Endothelial cell of umbilical vein (primary cell): ENCODE data around the gene LRP11.

Experiments
- CTCF ChIP-seq, 2 donors: IDR thresholded peaks; 1 replicate in 1 of 2; 2 replicates in 1 of 2; pipeline ENCODE4 v1.5.1; 2011; ENCODE audit warnings: low read length in 2 of 2, mild to moderate bottlenecking in 2 of 2, moderate library complexity in 2 of 2, control low read depth in 1 of 2, inconsistent platforms in 1 of 2, low read depth in 1 of 2; ENCODE audit not compliant: insufficient read depth in 1 of 2; ENCODE audit errors: extremely low read depth in 1 of 2
- EZH2 ChIP-seq: IDR thresholded peaks from 2 replicates; pipeline ENCODE4 v1.6.1; 2012; ENCODE audit warnings: borderline replicate concordance, low read depth, mild to moderate bottlenecking, moderate library complexity, low read length, inconsistent platforms; ENCODE audit not compliant: severe bottlenecking
- FOS ChIP-seq: IDR thresholded peaks from 2 replicates; pipeline ENCODE4 v1.6.1; 2011; ENCODE audit warnings: mild to moderate bottlenecking, low read length, moderate library complexity, borderline replicate concordance; ENCODE audit not compliant: insufficient read depth
- GATA2 ChIP-seq: IDR thresholded peaks from 2 replicates; pipeline ENCODE4 v1.7.0; 2011; ENCODE audit warnings: low read depth, mild to moderate bottlenecking, moderate library complexity, mixed read lengths, low read length; ENCODE audit not compliant: insufficient read length, insufficient read depth
- JUN ChIP-seq: IDR thresholded peaks from 2 replicates; pipeline ENCODE4 v1.6.1; 2011; ENCODE audit warnings: borderline replicate concordance, low read depth; ENCODE audit not compliant: insufficient read length, insufficient read depth
- POLR2A ChIP-seq: IDR thresholded peaks from 2 replicates; pipeline ENCODE4 v1.6.1; 2012; ENCODE audit warnings: low read depth, mild to moderate bottlenecking, control low read depth, low read length
- POLR2AphosphoS5 ChIP-seq: IDR thresholded peaks from 2 replicates; pipeline ENCODE4 v1.6.1; 2012; ENCODE audit warnings: low read depth, mild to moderate bottlenecking, control low read depth, low read length, moderate library complexity; ENCODE audit not compliant: insufficient read depth
- TF ChIP-seq, protein P1 (sequence below): IDR thresholded peaks from 2 replicates; pipeline ENCODE4 v1.6.1; 2011; ENCODE audit not compliant: insufficient read depth, insufficient read length

GRCh38 chr6:149830731-149831307 is 33.3 kb downstream of the LRP11 start:
- TF ChIP-seq CTCF (IDR thresholded peaks at IDR 0.05; ENCODE audit: extremely low read depth in 1 of 2, insufficient read depth in 1 of 2, low read depth in 1 of 2, low read length in 2 of 2), result no peak
- TF ChIP-seq POLR2A, result no peak
- no peak for TF ChIP-seq POLR2AphosphoS5
- no peak for TF ChIP-seq EZH2
- TF ChIP-seq JUN, result no peak
- no peak for TF ChIP-seq FOS
- TF ChIP-seq, protein P1, sequence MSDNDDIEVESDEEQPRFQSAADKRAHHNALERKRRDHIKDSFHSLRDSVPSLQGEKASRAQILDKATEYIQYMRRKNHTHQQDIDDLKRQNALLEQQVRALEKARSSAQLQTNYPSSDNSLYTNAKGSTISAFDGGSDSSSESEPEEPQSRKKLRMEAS, result no peak
- TF ChIP-seq GATA2, result no peak
